DND-41 (cell line): Measurements from ENCODE around the gene TENT4B.

Experiments
- CTCF ChIP-seq: IDR thresholded peaks from 2 replicates; pipeline ENCODE4 v1.5.1; 2012; ENCODE audit warnings: borderline replicate concordance, low read length, moderate library complexity, mild to moderate bottlenecking; ENCODE audit not compliant: poor library complexity, severe bottlenecking; ENCODE audit errors: extremely low read depth
- EZH2 ChIP-seq: IDR thresholded peaks from 3 replicates; pipeline ENCODE4 v1.6.1; 2012; ENCODE audit warnings: borderline replicate concordance, low read depth, mild to moderate bottlenecking, moderate library complexity, low read length, inconsistent platforms; ENCODE audit not compliant: severe bottlenecking

DNA sequence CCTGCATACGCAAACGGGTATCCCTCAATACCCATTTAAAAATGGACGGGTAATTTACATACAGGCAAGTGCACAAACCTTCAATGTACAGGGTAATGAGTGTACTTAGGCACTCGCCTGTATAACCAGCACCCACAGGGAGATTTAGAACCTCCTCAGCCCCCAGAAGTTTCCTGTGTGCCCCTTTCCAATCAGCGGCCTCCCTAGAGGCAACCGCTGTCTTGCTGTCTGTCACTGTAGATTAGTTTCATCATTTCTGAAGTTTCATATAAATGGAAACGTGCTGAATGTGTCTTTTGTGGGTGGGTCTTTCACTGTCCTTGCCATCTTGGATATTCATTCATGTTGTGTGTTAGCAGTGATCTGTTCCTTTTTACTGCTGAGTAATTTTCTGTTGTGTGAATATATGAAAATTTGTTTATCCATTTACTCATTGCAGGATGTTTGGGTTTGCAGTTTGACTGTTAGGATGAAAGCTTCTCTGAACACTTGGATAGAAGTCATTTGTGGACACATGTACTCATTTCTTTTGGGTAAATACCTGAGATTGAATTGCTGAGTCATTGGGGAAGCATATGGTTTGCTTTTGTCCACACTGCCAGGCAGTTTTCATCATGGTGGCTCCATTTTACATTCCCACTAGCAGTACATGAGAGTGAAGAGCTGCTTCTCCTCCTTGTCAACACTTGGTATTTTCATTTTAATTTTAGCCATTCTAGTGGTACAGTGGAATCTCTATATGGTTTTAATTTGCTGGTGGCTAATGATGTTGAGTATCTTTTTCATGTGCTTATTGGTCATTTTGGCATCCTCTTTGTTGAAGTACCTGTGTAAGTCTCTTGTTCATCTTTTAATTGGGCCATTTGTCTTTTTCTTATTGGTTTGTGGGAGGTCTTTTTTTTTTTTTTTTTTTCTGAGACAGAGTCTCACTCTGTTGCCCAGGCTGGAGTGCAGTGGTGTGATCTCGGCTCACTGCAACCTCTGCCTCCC, 111.1 kb downstream of the TENT4B start:
- no peak for TF ChIP-seq CTCF
- no peak for TF ChIP-seq EZH2
